WTC11 (cell line): ENCODE data around the gene GEMIN8. TPM values are rescaled to one million over a fixed set of nuclear protein-coding genes. Genes with fewer than 3 reads are reported as not detected.

Experiments
- ATAC-seq: fragments of 200-7000 bp; cut with Tn5 transposase; 2 replicates; pipeline ENCODE4 v1.10.0; 2021; ENCODE audit warnings: mild to moderate bottlenecking, moderate library complexity
- CTCF ChIA-PET: fragments of 300-600 bp; sonication (Branson Sonifier 250); formaldehyde crosslinking; loops from one replicate; lab custom pipeline; 2021; ENCODE audit warnings: antibody characterized with exemption; lab: Charles Lee
- POLR2A ChIA-PET: fragments of 350-600 bp; sonication (Branson Sonifier 250); formaldehyde crosslinking; loops from one replicate; lab custom pipeline; 2021; ENCODE audit warnings: antibody characterized with exemption; lab: Charles Lee
- DNase-seq: peaks from one replicate; pipeline ENCODE4 v3.0.0; 2021; ENCODE audit warnings: low spot score
- H3K27ac Mint-ChIP-seq: 2 replicates; pipeline ENCODE4 v1.8.0; 2021; ENCODE audit warnings: mixed read lengths
- H3K27me3 Mint-ChIP-seq: 2 replicates; pipeline ENCODE4 v1.8.0; 2021; ENCODE audit warnings: low read depth, mild to moderate bottlenecking, moderate library complexity, mixed read lengths
- H3K36me3 Mint-ChIP-seq: 2 replicates; pipeline ENCODE4 v1.8.0; 2021; ENCODE audit warnings: mixed read lengths
- H3K4me1 Mint-ChIP-seq: 2 replicates; pipeline ENCODE4 v1.8.0; 2022; ENCODE audit warnings: mixed read lengths
- H3K4me3 Mint-ChIP-seq: 2 replicates; pipeline ENCODE4 v1.8.0; 2021; ENCODE audit warnings: mild to moderate bottlenecking, moderate library complexity, mixed read lengths
- H3K9me3 Mint-ChIP-seq: 2 replicates; pipeline ENCODE4 v1.8.0; 2021; ENCODE audit warnings: mixed read lengths
- ATF1 ChIP-seq: sonication (generic); formaldehyde crosslinking; IDR thresholded peaks from 2 replicates; pipeline ENCODE4 v1.8.1; 2023; ENCODE audit warnings: mild to moderate bottlenecking, moderate library complexity, missing genetic modification reagents
- MXD4 ChIP-seq: fragments of 250-450 bp; sonication (Bioruptor Pico); IDR thresholded peaks from 2 replicates; pipeline ENCODE4 v1.8.0; 2021; ENCODE audit warnings: mild to moderate bottlenecking, moderate library complexity, borderline replicate concordance
- TCF7 ChIP-seq: sonication (generic); formaldehyde crosslinking; IDR thresholded peaks from 2 replicates; pipeline ENCODE4 v1.8.0; 2022; ENCODE audit warnings: mild to moderate bottlenecking, low read depth, missing genetic modification reagents, moderate library complexity
- TEAD4 ChIP-seq: sonication (generic); formaldehyde crosslinking; IDR thresholded peaks from 2 replicates; pipeline ENCODE4 v1.8.0; 2022; ENCODE audit warnings: mild to moderate bottlenecking, missing genetic modification reagents
- ZBTB21 ChIP-seq: sonication (generic); formaldehyde crosslinking; IDR thresholded peaks from 2 replicates; pipeline ENCODE4 v1.8.1; 2023; ENCODE audit warnings: mild to moderate bottlenecking, missing genetic modification reagents, borderline replicate concordance
- ZNF396 ChIP-seq: fragments of 250-450 bp; sonication (Bioruptor Pico); IDR thresholded peaks from 2 replicates; pipeline ENCODE4 v1.8.0; 2021; ENCODE audit warnings: mild to moderate bottlenecking, moderate library complexity, borderline replicate concordance
- total RNA-seq: library from RNA; stranded (reverse); gene quantifications from 3 replicates; pipeline ENCODE4 v1.2.3, GENCODE V29; 2021
- TF ChIP-seq, protein P1 (sequence below): sonication (generic); formaldehyde crosslinking; IDR thresholded peaks from 2 replicates; pipeline ENCODE4 v1.8.0; 2023; ENCODE audit warnings: missing genetic modification reagents
- TF ChIP-seq, protein P2 (sequence below): sonication (generic); formaldehyde crosslinking; IDR thresholded peaks from 2 replicates; pipeline ENCODE4 v1.8.1; 2023; ENCODE audit warnings: mild to moderate bottlenecking, missing genetic modification reagents, moderate library complexity
- TF ChIP-seq, protein P3 (sequence below): sonication (generic); formaldehyde crosslinking; IDR thresholded peaks from 2 replicates; pipeline ENCODE4 v1.8.0; 2022; ENCODE audit warnings: mild to moderate bottlenecking, missing genetic modification reagents
- TF ChIP-seq, protein P4 (sequence below): sonication (generic); formaldehyde crosslinking; IDR thresholded peaks from 2 replicates; pipeline ENCODE4 v1.8.0; 2022; ENCODE audit warnings: missing genetic modification reagents
- TF ChIP-seq, protein P5 (sequence below): sonication (generic); formaldehyde crosslinking; IDR thresholded peaks from 2 replicates; pipeline ENCODE4 v1.8.1; 2023; ENCODE audit warnings: mild to moderate bottlenecking, missing genetic modification reagents, borderline replicate concordance
- TF ChIP-seq, protein P6 (sequence below): sonication (generic); formaldehyde crosslinking; IDR thresholded peaks from 2 replicates; pipeline ENCODE4 v1.8.1; 2023; ENCODE audit warnings: mild to moderate bottlenecking, missing genetic modification reagents, moderate library complexity
- TF ChIP-seq, protein P7 (sequence below): sonication (generic); formaldehyde crosslinking; IDR thresholded peaks from 2 replicates; pipeline ENCODE4 v1.8.1; 2022; ENCODE audit warnings: mild to moderate bottlenecking, missing genetic modification reagents, moderate library complexity, borderline replicate concordance

Gene GEMIN8
- total RNA-seq, 1 experiment from 2014 or later: 21.1 TPM

DNA sequence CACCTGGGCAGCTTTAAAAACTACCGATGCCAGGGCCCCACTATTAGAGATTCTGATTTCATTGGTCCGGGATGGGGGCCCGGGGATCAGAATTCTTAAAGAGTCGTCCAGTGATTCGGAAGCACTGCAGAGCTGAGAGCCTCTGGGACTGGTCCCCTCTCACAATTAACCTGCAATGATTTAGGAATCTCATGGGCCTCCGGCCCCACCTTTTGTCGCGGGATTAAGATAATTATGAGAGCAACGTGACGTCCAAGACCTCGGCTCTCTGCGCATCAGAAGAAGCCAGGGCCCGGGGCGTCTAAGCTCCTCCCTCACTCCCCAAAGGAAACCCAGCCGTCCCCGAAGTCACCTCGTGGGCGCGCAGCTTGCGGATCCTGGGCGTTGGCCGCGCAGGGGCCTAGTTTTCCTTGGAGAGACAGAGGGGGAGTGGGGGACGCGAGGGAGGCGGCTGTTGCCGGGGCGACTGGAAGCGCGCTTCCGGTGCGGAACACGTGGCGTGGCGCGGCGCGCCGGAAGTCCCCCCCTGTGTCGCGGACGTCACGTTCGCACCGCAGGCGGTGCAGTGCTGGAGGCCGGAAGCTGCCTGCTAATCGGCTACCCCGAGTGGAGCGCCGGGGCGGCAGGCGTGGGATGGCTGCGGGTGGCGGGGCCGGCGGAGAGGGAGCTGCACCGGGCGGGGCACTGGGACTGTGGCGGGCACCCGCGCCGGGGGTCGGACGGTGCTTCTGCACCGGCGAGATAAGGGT, at the start of gene GEMIN8 (continued):
- TF ChIP-seq TEAD4 (no peak), ZNF396 (CRISPR knock-in tag) (no peak), ZBTB21 (CRISPR knock-in tag) (0 out of 2 replicates have a peak, but pooled peaks have one; percentile 75)
- TF ChIP-seq, protein P1, sequence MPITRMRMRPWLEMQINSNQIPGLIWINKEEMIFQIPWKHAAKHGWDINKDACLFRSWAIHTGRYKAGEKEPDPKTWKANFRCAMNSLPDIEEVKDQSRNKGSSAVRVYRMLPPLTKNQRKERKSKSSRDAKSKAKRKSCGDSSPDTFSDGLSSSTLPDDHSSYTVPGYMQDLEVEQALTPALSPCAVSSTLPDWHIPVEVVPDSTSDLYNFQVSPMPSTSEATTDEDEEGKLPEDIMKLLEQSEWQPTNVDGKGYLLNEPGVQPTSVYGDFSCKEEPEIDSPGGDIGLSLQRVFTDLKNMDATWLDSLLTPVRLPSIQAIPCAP (CRISPR knock-in tag): no peak
- TF ChIP-seq, protein P2, sequence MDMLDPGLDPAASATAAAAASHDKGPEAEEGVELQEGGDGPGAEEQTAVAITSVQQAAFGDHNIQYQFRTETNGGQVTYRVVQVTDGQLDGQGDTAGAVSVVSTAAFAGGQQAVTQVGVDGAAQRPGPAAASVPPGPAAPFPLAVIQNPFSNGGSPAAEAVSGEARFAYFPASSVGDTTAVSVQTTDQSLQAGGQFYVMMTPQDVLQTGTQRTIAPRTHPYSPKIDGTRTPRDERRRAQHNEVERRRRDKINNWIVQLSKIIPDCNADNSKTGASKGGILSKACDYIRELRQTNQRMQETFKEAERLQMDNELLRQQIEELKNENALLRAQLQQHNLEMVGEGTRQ (CRISPR knock-in tag): peak; percentile 89
- TF ChIP-seq, protein P3, sequence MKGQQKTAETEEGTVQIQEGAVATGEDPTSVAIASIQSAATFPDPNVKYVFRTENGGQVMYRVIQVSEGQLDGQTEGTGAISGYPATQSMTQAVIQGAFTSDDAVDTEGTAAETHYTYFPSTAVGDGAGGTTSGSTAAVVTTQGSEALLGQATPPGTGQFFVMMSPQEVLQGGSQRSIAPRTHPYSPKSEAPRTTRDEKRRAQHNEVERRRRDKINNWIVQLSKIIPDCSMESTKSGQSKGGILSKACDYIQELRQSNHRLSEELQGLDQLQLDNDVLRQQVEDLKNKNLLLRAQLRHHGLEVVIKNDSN (CRISPR knock-in tag): peak; percentile 88

DNA sequence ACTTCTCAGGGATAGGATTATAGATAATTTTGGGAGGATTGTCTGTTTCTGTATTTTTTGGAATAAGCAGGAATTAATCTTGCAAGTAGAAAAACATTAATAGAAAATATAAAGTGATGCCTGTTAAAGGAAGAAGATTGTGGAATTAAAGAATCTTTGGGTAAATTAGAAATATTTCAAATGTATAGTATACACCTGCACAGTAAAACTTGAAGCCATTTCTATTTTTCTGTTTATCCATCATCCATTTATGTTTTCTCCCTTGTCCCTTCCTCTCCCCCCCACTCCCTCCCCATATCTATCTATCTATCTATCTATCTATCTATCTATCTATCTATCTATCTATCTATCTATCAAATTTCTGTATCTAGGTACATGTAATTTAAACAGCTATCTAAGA, 46.9 kb upstream of the GEMIN8 start:
- TF ChIP-seq MXD4 (CRISPR knock-in tag) (no peak), TCF7 (CRISPR knock-in tag) (no peak), ATF1 (no peak)
- TF ChIP-seq, protein P4, sequence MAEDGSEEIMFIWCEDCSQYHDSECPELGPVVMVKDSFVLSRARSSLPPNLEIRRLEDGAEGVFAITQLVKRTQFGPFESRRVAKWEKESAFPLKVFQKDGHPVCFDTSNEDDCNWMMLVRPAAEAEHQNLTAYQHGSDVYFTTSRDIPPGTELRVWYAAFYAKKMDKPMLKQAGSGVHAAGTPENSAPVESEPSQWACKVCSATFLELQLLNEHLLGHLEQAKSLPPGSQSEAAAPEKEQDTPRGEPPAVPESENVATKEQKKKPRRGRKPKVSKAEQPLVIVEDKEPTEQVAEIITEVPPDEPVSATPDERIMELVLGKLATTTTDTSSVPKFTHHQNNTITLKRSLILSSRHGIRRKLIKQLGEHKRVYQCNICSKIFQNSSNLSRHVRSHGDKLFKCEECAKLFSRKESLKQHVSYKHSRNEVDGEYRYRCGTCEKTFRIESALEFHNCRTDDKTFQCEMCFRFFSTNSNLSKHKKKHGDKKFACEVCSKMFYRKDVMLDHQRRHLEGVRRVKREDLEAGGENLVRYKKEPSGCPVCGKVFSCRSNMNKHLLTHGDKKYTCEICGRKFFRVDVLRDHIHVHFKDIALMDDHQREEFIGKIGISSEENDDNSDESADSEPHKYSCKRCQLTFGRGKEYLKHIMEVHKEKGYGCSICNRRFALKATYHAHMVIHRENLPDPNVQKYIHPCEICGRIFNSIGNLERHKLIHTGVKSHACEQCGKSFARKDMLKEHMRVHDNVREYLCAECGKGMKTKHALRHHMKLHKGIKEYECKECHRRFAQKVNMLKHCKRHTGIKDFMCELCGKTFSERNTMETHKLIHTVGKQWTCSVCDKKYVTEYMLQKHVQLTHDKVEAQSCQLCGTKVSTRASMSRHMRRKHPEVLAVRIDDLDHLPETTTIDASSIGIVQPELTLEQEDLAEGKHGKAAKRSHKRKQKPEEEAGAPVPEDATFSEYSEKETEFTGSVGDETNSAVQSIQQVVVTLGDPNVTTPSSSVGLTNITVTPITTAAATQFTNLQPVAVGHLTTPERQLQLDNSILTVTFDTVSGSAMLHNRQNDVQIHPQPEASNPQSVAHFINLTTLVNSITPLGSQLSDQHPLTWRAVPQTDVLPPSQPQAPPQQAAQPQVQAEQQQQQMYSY: no peak
- TF ChIP-seq, protein P5, sequence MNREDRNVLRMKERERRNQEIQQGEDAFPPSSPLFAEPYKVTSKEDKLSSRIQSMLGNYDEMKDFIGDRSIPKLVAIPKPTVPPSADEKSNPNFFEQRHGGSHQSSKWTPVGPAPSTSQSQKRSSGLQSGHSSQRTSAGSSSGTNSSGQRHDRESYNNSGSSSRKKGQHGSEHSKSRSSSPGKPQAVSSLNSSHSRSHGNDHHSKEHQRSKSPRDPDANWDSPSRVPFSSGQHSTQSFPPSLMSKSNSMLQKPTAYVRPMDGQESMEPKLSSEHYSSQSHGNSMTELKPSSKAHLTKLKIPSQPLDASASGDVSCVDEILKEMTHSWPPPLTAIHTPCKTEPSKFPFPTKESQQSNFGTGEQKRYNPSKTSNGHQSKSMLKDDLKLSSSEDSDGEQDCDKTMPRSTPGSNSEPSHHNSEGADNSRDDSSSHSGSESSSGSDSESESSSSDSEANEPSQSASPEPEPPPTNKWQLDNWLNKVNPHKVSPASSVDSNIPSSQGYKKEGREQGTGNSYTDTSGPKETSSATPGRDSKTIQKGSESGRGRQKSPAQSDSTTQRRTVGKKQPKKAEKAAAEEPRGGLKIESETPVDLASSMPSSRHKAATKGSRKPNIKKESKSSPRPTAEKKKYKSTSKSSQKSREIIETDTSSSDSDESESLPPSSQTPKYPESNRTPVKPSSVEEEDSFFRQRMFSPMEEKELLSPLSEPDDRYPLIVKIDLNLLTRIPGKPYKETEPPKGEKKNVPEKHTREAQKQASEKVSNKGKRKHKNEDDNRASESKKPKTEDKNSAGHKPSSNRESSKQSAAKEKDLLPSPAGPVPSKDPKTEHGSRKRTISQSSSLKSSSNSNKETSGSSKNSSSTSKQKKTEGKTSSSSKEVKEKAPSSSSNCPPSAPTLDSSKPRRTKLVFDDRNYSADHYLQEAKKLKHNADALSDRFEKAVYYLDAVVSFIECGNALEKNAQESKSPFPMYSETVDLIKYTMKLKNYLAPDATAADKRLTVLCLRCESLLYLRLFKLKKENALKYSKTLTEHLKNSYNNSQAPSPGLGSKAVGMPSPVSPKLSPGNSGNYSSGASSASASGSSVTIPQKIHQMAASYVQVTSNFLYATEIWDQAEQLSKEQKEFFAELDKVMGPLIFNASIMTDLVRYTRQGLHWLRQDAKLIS (CRISPR knock-in tag): no peak
- TF ChIP-seq, protein P6, sequence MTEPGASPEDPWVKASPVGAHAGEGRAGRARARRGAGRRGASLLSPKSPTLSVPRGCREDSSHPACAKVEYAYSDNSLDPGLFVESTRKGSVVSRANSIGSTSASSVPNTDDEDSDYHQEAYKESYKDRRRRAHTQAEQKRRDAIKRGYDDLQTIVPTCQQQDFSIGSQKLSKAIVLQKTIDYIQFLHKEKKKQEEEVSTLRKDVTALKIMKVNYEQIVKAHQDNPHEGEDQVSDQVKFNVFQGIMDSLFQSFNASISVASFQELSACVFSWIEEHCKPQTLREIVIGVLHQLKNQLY (CRISPR knock-in tag): no peak
- TF ChIP-seq, protein P7, sequence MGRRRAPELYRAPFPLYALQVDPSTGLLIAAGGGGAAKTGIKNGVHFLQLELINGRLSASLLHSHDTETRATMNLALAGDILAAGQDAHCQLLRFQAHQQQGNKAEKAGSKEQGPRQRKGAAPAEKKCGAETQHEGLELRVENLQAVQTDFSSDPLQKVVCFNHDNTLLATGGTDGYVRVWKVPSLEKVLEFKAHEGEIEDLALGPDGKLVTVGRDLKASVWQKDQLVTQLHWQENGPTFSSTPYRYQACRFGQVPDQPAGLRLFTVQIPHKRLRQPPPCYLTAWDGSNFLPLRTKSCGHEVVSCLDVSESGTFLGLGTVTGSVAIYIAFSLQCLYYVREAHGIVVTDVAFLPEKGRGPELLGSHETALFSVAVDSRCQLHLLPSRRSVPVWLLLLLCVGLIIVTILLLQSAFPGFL (CRISPR knock-in tag): no peak
- Mint-ChIP-seq H3K27me3 (no peaks in the 10 kb centered on the region), H3K4me3 (no peak overlapping the region), H3K9me3 (no peaks in the 10 kb centered on the region), H3K27ac (no peak overlapping the region), H3K4me1 (no peaks in the 10 kb centered on the region), H3K36me3 (no peaks in the 10 kb centered on the region)
- no peak for DNase-seq
- ChIA-PET CTCF (no interaction called here), POLR2A (no interaction called here)
- no peak for ATAC-seq
